Measurements from ENCODE around the gene RBM47.
"Not testable (repeated sequence)": the region's sequence is repeated elsewhere in the genome, so short reads cannot be mapped to it uniquely, and the experiment has no call there.

The RBM47 gene

GRCh38 chr4:40562208-40562607 lies 67.5 kb downstream of the RBM47 start:
- DNase-seq (ENCODE audit: low read depth), result no peak

- DNase-seq (ENCODE audit: low read depth), result not testable (repeated sequence)
Observed at GRCh38 chr4:40561543-40562177, 68.0 kb downstream of the RBM47 start.

GRCh38 chr4:40559585-40560465 lies 69.8 kb downstream of the RBM47 start:
- no peak for DNase-seq (ENCODE audit: low read depth)

- DNase-seq (ENCODE audit: low read depth), result no peak
Observed at GRCh38 chr4:40557736-40558135, 71.9 kb downstream of the RBM47 start.

- no peak for DNase-seq (ENCODE audit: low read depth)
Observed at GRCh38 chr4:40555176-40555900, 74.3 kb downstream of the RBM47 start.

GRCh38 chr4:40554641-40555040 lies 75.0 kb downstream of the RBM47 start:
- not testable (repeated sequence) for DNase-seq (ENCODE audit: low read depth)

GRCh38 chr4:40553995-40554394 lies 75.7 kb downstream of the RBM47 start:
- no peak for DNase-seq (ENCODE audit: low read depth)

GRCh38 chr4:40552536-40552935 lies 77.1 kb downstream of the RBM47 start:
- no peak for DNase-seq (ENCODE audit: low read depth)

GRCh38 chr4:40551568-40552136 lies 78.0 kb downstream of the RBM47 start:
- DNase-seq (ENCODE audit: low read depth), result not testable (repeated sequence)

- peak; percentile 32 for DNase-seq (ENCODE audit: low read depth)
Observed at GRCh38 chr4:40550948-40551462, 78.7 kb downstream of the RBM47 start.

GRCh38 chr4:40550196-40550595 lies 79.5 kb downstream of the RBM47 start:
- no peak for DNase-seq (ENCODE audit: low read depth)

GRCh38 chr4:40548256-40548655 lies 81.4 kb downstream of the RBM47 start:
- DNase-seq (ENCODE audit: low read depth), result no peak

- no peak for DNase-seq (ENCODE audit: low read depth)
Observed at GRCh38 chr4:40547789-40548132, 81.9 kb downstream of the RBM47 start.

- no peak for DNase-seq (ENCODE audit: low read depth)
Observed at GRCh38 chr4:40546969-40547788, 82.5 kb downstream of the RBM47 start.

- no peak for DNase-seq (ENCODE audit: low read depth)
Observed at GRCh38 chr4:40546506-40546905, 83.2 kb downstream of the RBM47 start.

- DNase-seq (ENCODE audit: low read depth), result not testable (repeated sequence)
Observed at GRCh38 chr4:40545487-40545886, 84.2 kb downstream of the RBM47 start.

- DNase-seq (ENCODE audit: low read depth), result no peak
Observed at GRCh38 chr4:40544221-40544620, 85.4 kb downstream of the RBM47 start.

- no peak for DNase-seq (ENCODE audit: low read depth)
Observed at GRCh38 chr4:40540800-40541199, 88.9 kb downstream of the RBM47 start.

- no peak for DNase-seq (ENCODE audit: low read depth)
Observed at GRCh38 chr4:40536032-40536431, 93.6 kb downstream of the RBM47 start.

GRCh38 chr4:40531636-40532023 lies 98.0 kb downstream of the RBM47 start:
- DNase-seq (ENCODE audit: low read depth), result no peak

- DNase-seq (ENCODE audit: low read depth), result no peak
Observed at GRCh38 chr4:40530961-40531635, 98.6 kb downstream of the RBM47 start.
